Measurements from ENCODE around the gene LRRTM2.

LRRTM2 gene

GRCh38 chr5:138833726-138834480 is 41.2 kb downstream of the LRRTM2 start:
- no peak for DNase-seq

- no peak for DNase-seq
These were observed 42.1 kb downstream of the LRRTM2 start for GRCh38 chr5:138833080-138833479.

- DNase-seq = no peak
These were observed 42.9 kb downstream of the LRRTM2 start for GRCh38 chr5:138832218-138832617.

DNA sequence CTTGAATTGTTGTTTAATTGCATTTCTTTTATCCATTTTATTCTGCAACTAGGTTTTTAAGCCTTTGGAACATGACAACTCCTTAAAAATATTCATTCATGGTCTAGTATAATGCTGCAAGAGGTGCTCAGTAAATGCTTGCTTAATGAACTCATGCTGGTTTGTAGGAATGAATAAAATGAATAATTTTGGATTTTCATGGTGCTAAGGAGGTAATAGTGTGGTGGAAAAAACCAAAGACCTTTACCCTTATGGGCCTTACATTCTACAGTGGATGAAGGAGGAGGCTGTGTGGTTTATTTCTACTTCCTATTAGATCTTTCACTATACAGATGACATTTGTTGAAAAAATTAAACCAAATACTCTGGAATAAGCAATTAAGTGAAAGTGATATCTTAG is 43.4 kb downstream of the LRRTM2 start:
- no peak for DNase-seq

DNA sequence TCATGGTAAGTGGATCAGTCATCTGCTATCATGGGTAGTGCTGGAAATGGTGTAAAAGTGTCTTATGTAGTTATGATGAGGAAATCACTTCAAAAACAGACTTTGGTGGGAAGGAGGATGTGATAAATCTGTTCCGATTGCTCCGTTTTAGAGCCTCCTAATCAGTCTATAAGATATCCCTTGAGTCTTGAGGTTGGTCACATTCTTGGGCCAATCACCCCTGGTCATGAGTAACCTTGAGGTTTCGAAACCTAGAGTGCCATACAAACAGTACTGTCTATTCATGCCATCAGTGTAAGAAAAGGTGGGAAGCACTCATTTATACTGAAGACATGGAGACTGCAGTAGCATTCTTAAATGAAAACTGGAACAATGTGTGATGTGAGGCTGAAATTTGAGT is 45.8 kb downstream of the LRRTM2 start:
- DNase-seq = no peak

- no peak for DNase-seq
These were observed 46.6 kb downstream of the LRRTM2 start for GRCh38 chr5:138828556-138828955.

- no peak for DNase-seq
These were observed 49.9 kb downstream of the LRRTM2 start for GRCh38 chr5:138824924-138825863.

GRCh38 chr5:138824516-138824915 is 50.6 kb downstream of the LRRTM2 start:
- no peak for DNase-seq

DNA sequence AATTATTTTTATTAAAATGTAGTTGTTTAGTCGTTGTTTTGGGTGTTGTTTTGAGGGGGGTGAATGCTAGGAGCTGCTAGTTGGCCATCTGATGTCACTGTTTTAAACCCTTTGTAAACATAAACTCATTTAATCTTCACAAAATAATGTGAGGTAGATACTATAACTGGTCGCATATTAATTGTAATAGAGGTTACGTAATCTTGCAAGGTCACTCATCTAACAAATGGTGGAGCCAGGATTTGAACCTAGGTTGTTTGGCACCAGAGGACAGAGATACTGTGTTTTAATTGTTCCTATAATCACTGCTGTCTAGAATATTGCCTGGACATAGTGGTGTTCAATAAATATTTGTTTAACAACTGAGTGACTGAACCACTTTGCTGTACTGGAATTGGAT is 54.4 kb downstream of the LRRTM2 start:
- no peak for DNase-seq

DNA sequence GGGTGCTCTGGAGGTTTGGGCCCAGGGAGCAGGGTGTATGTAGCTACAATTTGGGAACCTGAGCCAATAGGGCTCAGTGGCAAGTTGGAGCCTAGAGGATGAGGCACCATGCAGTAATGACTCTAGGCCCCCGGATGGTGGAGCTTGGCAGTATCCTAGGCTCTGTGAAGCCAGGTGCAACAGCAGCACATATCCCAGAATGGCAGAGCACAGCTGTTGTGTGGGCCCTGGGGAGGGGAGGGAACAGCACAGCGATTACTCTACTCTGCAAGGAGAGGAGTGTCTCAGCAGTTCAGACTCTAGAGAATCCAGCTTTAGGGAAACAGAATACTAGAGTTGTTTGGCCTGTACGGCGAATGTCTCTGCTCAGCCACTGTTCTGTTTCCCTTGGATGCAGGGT is 56.1 kb downstream of the LRRTM2 start:
- DNase-seq = no peak

Data from NCI-H774 (cell line).